ENCODE results near the gene XBP1.

DNA sequence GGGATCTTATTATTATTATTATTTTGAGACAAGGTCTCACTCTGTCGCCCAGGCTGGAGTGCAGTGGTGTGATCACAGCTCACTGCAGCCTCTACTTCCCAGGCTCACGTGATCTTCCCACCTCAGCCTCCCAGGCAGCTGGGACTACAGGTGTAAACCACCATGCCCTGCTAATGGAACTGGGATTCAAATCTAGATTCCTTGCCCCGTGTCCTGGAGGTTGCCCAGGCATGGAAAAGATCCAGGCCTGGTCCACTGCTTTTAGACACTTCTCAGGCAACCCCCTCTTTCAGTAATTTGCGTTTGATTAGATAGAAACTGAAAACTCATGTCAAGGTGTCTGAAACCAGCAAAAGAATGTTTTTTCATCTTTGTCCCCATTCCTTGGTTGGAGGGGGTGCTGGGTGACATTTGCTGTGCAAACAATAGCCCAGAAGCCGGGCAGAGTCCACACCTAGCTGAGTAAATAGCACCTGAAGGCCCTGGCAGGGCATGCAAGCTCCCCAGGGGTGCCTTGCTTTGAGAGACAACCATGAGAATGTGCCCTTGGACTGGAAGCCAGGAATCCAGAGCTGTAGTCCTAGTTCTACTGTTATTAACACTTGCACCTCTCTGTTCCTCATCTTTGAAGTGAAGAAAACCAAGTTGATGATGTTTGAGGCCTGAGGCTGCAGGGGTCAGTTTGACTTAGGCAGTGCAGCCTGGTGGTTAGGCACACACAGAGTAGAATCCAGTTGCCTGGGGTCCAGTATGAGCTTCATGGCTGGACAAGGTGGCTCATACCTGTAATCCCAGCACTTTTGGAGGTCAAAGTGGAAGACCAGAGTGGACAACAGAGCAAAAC, 19.1 kb upstream of the XBP1 start:
- TF ChIP-seq, protein P1, sequence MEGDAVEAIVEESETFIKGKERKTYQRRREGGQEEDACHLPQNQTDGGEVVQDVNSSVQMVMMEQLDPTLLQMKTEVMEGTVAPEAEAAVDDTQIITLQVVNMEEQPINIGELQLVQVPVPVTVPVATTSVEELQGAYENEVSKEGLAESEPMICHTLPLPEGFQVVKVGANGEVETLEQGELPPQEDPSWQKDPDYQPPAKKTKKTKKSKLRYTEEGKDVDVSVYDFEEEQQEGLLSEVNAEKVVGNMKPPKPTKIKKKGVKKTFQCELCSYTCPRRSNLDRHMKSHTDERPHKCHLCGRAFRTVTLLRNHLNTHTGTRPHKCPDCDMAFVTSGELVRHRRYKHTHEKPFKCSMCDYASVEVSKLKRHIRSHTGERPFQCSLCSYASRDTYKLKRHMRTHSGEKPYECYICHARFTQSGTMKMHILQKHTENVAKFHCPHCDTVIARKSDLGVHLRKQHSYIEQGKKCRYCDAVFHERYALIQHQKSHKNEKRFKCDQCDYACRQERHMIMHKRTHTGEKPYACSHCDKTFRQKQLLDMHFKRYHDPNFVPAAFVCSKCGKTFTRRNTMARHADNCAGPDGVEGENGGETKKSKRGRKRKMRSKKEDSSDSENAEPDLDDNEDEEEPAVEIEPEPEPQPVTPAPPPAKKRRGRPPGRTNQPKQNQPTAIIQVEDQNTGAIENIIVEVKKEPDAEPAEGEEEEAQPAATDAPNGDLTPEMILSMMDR (IDR thresholded peaks at IDR 0.05): no peak
- TF ChIP-seq EP300 (IDR thresholded peaks at IDR 0.05): no peak

Measured in esophagus muscularis mucosa (tissue), 3 donors.